NK-92 treated with Interleukin-12 subunit alpha and Interleukin-12 subunit beta, amount 100 ng/mL, for 24 hours (cell line): ENCODE data around the gene SLC37A1.

Source experiments
- DNase-seq: peaks from one replicate; lab custom pipeline; 2025; lab: John Stamatoyannopoulos, UW

The SLC37A1 gene

DNA sequence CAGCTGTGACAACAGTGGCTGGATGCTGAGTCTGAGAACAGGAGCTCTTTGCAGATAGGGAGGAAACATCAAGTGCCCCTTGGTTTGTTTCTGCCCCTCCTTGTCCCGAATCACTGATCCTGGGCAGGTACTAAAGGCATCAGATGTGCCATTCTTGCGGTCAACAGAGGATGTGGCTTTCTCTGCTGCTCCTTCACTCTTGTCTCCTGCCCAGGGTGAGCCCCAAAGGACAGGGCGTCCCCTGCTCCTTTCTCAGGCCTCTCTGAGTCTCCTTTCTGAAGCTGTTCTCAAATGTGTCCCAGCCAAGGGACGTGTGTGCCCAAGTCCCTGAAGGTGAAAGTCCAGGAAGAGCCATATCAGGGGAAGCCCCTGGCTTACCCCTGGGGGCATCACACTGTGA lies 31.7 kb downstream of the SLC37A1 start:
- no peak for DNase-seq

DNA sequence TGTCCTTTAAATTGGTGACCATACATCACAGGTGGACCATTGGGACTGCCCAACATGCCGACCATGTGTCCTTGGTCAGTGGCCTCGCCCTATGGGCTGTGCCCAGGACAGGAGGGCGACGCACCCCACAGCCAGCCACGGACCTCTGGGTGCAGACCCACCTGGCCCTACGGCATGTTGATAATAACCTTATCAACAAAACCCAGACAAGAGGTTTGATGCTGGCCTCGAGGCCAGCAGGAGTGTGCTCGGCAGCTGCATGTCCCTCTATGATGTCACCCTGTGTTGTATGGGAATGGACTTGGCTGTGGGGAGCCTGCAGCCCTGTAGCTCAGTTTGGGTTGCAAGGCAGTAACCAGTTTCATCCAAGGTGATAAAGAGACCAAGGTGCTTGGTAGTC lies 32.1 kb downstream of the SLC37A1 start:
- DNase-seq: no peak

DNA sequence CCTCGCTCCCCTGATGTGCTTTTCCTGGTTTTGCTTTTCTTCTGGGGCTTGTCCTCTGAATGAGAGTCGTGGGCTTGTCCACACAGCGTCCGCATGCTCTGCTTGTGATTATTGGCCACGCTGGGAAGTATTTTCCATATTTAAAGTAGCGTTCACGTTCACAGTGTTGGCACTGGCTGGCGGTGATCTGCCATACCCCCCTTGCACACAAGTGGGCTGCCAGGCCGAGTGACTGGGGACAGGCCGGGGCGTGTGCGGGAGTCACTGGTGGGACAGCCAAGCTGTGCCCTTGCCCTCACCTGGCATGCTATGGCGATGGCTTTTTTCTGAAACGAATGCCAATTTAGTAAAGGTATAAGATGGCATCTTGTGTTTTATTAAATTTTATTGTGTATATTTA lies 32.8 kb downstream of the SLC37A1 start:
- no peak for DNase-seq

DNA sequence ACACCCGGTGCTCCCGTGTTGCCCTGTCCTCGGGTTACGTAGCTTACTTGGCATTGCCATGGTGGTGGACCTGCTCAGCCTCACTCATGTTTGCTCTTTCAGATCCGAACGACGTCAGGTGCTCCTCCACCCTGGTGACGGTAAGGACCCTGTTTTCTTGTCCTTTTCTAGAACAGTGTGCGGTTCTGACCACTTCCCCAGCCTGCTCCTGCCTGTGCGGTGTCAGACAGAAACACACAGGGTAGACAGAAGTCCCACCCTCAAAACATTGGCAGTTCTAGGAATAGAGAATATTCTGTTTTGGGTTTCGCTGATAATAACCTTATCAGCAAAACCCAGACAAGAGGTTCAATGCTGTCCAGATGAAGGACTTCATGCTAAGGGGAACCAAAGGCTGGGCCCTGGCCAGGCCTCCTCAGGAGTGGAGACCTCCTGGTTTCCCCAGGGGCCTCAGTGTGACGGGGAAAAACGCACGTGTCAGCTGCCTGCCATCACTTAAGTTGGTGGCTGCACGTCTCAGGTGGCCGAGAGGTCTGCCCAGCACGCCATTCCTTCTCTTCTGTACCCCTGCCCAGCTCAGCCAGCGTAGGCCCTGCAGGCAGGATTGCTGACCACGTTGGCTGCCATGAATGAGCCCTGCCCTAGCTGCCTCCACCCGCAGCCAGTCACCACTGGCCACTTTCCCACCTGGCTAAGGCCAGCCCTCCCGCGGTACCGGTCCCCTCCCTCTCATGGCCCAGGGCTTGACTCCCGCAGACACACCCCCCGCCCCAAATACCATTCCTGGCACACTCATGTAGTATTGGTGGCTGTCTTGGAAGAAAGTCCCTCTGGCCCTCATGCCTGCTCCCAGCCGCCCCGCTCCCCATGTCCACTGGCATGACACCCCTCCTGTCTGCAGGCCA lies 33.6 kb downstream of the SLC37A1 start:
- DNase-seq: no peak

DNA sequence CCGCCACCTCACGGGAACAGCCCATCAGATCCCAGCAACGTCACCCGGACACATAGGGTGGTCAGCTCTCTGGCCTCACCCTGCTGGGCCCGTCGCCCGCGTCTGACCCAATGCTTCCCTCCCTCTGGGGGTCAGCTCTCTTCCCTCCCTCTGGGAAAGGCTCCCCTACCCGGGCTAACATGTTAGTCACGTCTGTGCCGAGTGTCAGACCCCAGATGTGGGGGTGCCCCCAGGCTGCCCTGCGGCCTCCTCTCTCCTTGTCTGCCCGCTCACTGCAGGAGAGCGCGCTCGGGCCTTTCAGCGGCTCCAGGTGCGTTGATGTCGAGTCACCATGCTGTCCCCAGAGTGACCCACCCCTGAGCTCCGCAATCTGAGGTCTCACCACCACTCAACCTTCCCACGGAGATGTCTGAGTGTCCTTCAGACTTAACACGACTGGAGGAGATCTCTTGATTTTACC lies 34.3 kb downstream of the SLC37A1 start:
- DNase-seq: no peak

DNA sequence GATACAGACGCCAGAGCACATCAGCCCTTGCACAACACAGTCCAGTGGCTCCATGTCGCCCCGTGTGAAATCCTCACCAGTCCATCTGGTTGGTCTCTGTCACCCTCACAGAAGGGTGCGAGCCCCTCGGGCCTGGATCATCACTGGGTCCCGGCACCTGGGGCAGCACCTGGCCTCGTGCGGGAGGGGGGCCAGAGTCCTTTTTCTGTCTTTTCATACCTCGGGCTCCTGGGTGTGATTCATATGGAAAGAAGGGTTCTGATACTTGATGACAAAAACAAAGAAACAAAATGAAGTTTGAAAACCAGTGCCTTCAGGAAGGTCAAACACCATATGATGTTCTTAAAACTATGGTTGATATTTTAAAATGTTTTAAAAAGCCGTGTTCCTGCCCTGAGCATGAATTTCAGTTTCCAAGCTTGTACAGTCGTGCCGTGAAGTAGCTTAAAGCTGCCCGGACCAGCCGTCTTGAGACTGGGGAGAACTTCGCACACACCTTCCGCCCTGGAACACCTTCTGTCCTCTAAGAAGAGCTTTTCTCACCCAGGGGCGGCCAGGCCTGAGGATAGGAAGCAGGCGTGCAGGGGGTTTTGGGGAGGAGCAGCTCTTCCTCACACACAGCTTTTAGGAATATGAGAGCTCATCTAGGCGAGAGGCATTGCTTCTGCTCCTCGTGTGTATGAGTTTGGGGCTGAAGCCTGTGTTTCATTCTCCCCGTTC lies 35.2 kb downstream of the SLC37A1 start:
- no peak for DNase-seq

DNA sequence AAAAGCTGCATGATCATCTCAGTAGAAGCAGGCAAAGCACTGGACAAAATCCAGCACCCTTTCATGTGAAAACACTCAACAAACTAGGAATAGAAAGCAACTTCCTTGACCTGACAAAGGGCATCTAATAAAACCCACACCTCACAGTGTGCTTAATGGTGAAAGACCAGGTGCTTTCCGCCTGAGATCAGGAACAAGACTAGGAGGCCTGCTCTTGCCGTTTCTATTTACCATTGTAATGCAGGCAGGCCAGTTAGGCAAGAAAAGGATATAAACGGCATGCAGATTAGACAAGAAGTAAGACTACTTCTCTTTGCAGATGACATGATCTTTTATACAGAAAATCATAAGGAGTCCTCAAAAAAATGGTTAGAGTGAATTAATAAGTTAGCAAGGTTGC lies 37.2 kb downstream of the SLC37A1 start:
- DNase-seq: no peak

DNA sequence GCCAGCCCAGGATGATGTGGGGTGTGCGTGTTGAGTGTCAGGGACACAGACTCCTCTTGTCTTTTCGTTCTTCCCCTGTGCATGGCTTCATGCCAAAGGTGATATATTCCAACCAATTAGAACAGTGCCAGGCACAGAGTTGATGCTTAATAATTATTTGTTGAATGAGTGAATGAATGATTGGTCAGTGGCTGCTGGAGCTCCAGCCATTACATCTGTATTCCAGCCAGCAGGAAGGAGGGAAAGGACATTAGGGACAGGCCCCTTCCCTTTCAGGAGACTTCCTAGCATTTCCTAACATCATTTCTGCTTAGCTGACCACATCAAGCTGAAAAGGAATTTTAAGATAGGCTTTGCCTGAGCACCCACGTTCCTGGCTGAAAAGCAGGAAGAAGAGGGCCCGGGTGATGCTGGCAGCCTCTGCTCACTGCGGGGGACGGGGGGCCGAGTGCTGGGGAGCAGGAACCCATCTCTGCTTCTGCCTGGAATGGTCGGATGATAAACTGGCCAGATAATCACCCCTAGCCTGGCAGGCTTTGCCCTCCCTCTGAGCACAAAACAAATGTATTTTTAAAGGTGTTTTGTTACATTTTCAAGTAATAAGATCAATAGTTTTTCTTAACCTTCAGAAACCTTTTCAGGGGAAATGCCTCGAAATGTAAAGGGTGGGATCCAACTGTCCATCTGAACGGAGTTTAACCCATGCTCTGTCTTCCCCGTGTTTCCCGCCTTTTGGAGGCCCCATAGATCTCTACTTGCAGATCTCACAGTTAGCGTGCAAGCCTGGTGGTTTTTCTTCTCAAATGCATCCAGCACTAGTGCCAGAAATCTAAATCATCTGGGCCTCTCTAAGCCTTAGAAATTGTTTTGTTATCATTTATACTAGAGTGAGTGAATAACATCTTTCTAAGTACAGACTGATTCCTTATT lies 39.0 kb downstream of the SLC37A1 start:
- no peak for DNase-seq

DNA sequence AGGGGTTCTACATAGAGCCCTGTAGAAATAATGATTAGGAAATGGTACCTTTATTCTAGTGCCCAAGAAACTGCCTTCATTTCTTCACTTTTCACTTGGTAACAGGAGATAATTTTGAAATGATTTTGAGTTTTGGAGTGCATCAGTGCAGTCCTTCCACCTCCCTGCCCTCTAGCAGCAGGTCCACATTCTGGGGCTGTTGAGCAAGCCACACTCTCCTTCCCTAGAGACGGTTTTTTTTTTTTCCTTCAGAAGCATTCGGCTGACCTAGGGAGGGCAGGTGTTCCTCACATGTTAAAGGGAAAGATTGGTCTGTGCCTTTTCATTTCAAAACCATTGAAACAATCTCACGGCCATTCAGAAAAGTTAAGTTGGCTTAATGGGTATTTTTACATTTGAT lies 39.8 kb downstream of the SLC37A1 start:
- no peak for DNase-seq

DNA sequence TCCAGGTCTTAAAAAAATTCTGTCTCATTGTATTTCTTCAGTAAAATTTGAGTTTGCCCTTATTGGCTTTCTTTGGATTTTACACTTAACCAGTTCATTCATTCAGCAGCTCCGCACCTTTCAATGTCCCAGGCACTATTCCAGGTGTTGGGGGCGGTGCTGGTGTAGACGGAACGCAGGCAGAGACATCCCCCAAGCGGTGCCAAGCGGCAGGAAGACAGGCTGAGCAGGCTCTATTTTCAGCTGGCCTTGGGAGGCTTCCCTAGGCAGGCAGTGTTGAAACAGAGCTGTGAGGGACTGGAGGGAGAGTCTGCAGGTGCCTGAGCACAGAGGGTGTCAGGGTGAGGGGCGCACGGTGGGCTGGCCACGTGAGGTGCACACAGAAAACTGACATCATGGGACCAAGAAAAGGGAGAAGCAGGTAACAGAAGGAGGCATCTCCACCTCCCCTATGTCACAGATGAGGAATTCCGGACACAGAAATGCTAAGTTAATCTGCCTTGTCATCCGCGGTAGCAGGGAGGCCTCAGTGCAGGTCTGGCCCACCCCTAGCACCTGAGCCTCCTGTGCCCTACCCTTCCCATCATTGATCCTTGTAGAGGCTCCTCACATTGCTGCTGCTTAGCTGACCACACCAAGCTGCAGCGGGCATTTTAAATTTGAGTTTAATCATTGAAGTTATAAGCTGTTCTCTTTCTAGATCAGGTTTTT lies 40.8 kb downstream of the SLC37A1 start:
- no peak for DNase-seq

DNA sequence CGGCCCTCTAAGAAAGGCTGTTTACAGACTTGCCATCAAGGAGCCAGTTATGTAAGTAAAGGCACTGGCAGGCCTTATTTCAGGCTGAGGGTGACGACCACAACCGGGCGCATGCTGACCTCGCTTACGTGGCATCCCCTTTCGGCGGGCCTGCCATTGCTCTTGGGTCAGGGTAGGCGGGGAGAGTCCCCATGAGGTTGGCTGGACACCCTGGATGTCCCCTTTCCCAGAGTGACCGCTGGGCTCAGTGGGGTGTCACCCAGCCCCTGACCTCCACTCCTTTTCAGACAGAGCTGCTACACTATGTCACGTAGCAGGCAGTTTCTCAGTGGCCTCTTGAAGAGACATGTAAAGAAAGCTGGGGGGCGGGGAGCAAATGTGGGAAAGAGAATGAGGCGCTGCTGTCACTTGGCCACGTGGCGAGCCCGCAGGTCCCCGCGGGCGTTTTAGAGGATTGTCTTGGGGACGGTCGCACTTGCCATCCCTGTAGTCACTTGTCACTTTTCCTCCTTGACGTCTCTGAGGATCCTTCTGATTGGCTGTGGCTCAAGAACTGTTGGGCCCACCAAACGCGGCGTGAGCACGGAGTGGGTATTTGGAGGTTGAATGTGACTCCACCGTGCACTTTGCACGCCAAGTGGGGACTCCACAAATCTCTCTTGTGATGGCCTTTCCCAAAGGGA lies 42.2 kb downstream of the SLC37A1 start:
- DNase-seq: no peak

DNA sequence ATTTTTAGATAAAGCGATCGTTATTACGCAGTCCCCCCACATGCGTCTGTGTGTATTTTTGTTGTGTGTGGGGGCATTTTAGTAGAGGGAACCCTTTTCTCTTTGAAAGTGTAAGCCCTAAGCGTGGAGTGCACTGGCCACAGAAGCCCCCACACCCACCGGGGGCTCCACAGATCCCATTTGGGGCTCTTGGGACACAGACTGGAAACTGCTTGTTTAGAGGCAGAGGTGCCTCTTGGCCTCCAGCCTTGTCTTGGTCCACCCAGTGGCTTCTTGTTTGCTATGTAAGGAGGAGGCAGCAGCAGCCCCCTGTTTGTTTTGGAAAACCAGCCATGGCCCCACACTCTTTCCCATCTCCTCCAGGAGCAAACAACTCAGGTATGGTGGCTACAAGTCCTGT lies 42.8 kb downstream of the SLC37A1 start:
- no peak for DNase-seq

DNA sequence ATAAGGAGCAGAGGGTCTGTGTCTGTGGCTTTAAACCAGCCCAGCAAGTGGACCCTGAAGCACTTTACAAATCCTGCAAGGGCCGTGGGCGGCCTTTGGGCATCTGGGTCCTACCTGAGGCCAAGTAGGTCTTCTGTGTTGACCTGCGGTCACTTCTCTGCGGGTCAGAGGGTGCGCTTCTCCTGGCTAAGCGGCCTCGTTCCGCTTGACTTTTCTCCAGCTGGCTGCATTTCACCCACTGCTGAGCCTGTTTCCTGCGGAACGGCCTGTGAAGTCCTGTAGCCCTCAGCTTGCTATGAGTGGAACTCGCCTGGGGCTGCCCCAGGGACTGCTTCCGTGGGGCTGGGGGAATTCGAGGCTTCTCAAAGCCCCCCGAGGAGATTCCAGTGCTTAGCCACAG lies 43.3 kb downstream of the SLC37A1 start:
- DNase-seq: no peak

DNA sequence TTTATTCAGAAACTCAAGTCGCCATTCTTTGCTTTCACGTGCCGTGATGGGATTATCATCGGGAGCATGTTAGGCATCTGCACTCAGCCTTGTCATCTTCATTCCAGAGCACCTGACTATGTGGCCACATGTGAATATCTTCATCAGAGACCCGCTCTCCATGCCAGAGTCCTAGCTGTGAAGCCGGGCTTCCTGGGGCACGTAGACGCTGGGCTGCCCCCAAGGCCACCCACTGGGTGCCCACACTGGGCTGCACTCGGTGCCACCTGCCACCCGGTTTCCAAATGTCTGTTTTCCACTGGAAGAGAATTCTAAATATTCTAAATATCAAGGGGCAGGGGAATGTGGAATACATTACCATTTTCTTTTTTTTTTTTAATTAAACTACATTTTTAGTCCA lies 43.8 kb downstream of the SLC37A1 start:
- no peak for DNase-seq

DNA sequence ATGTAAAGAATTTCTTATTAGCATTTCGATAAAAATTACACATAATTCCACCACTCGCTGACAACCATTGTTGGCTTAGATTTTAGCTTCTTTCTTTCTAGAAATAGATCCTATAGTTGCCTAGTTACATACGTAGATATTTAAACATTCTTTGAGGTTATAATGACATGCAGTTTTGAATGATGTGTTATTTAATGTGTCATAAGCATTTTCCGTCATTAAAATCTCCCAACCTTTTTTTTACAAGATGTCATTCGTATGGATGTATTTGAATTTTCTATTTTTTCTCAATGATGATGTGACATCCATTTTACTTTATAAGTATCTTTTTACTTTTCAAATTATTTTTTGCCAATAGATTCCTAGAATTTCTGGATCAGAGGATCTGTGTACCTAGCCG lies 44.7 kb downstream of the SLC37A1 start:
- DNase-seq: no peak

DNA sequence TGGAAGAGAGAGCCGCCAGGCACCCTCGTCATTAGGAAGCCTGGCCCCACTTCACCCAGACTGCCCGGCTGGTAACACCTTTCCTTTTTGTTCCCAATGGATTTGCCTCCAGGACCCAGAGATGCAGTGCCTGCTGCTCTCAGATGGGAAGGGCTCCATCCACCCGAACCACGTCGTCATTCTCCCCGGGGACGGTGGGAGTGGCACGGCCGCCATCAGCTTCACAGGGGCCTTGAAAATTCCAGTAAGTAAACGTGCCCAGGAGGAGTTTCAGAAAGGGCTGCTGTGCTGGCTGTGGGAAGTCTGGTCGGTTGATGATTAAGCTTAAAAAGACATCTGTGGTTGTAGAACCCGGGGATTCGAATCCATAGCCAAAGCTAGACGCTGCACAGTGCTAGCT lies 45.2 kb downstream of the SLC37A1 start:
- no peak for DNase-seq

DNA sequence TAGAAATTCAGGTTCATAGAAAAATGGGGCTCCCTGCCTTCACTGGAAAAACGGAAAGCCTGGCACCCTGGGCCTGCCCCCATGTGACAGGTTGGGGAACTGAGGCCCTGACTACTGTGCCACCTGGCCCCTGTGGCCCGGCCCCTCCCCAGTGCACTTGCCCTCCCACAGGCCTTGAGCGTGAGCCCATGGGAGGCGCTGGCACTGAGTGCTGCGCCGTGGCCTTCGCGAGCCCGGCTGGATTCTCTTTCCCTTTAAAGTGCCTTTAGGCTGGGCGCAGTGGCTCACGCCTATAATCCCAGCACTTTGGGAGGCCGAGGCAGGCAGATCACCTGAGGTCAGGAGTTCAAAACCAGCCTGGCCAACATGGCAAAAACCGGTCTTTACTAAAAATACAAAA lies 45.7 kb downstream of the SLC37A1 start:
- no peak for DNase-seq

DNA sequence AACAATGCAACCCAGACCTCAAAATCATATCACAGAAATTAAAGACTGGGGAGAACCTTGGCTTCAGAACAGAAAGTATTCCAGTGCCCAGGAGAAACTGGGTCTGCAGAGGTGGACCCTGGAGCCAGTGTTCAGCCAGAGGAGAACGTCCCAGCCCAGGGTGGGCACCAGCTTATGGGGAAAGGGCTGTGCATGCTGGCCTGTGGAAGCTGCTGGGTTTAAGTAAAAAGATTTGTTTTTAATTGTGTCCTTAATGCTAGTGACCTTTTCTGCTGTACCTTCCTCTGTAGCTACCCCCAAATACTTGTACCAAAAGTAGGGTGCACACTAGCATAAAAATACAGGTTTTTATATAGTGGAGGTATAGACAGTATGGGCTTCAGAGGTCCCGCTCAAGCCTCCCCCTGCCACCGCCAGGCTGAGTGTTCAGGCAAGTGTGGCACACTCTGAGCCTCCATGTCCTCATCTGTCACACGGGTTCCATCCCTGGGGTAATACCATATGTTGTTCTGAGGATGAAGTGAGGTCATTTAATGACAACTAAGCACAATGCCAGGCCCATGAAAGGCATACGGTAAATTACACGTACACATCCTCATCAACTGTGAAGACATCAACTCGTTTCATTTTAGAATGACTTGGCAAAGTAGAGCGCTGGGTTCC lies 47.0 kb downstream of the SLC37A1 start:
- no peak for DNase-seq

DNA sequence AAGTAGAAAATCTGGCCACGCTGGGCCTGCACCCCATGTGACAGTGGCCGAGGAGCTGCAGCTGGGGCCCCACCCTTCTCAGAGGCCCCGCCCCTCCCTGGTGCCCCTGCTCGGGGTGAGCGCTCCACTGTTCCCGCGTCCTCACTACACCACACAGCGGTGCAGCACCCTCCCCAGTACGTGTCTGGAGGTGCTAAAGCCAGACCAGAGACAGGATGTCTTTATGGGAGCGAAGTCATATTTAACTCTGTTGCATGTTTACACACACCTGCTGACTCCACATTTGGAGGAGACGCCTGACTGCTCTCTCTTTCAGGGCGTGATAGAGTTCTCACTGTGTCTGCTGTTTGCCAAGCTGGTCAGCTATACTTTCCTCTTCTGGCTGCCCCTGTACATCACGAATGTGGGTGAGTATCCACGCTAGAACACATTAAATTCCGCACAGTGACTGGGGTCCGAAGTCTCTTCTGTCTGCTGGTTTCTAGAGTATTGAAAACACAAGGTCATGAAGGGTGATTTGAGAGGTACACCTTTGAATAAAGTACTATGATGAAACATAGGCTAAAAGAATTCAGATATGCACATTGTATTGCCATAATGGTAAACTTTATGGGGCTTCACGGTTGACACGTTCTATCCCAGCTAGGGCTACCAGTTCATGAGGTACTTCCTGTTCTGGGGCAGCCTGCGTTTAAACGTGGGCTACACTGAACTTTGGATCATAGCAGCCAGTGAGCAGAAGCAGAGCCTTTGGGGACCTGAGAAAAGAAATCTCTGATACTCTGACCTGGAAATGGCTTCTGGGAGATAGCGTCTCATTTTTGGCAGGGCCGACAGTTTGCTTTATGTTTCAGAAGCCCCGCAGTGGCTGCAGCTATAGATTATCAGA lies 48.4 kb downstream of the SLC37A1 start:
- DNase-seq: no peak
